Measurements from ENCODE around the gene TMEM38B.
A peak's percentile ranks its signal among the peaks of the same experiment; 100 is the strongest.

Gene TMEM38B

DNA sequence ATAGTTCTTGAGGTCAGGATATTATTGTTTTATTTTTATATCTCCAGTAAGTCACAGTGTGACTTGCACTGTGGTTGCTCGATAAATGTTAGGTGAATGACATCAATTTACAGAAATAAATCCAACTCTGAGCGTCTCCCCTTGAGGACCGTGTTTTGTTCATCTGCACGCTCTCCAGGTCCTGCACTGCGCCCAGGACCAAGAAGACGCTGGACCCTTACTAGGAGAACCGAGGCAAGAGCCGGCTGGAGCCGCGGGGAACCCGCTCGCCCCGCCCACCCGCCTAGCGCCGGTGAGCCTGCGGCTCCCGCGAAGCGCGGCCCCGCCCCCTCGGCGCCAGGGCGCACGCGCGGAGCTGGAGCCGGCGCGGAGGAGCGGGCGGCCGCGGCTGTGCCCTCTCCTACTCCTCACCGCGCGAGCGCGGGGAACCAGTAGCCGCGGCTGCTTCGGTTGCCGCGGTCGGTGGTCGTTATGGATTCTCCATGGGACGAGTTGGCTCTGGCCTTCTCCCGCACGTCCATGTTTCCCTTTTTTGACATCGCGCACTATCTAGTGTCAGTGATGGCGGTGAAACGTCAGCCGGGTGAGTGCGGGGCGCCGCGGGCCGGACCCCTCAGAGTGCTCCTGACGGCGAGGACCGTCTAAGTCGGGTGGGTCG, at the start of gene TMEM38B:
TMEM38B (plus strand) TSS at position 352 of the 658 bp plus-strand sequence; CDS start at position 472, 120 bp downstream.
- peak; percentile 83 for DNase-seq

- no peak for DNase-seq
Observed at GRCh38 chr9:105646879-105647594, 47.3 kb upstream of the TMEM38B start.

DNA sequence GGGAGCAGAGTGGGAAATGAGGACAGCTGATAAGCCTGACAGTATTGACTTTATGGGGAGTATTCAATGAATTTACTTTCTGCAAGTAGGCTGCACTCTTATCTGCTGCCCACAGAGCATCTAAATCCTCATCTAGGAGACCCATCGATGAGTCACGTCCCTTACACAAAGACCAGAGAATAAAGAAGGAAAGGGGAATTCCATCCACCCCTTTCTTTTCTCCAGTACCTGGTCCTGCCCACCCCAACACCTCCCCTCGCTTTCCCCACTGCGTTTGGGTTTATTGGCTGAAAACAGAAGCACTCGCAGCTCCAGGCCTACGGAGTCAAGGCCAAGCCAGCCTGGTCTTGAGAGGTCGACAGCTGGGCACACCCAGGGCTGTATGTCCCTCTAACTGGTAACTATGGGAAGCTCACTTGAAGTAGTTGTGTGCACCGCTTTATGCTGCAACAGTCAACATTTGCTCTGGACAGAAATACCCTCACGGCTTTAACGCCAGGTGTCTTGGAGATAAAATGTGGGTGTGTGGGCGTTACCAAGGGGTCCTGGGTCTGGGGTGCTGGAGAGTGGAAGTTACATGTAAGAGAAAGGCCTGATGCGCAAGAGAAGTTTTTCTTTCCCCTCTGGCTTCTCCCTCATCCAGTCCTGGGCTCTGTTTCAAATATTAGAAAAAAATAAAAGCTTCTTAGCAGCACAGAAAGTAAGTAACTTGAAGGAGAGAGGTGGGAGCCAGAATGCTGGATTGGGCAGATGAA, 46.6 kb upstream of the TMEM38B start:
- peak; percentile 31 for DNase-seq

- DNase-seq, result no peak
Observed at GRCh38 chr9:105651806-105652205, 42.5 kb upstream of the TMEM38B start.

GRCh38 chr9:105656131-105656921, 38.0 kb upstream of the TMEM38B start:
- DNase-seq, result peak; percentile 53

DNA sequence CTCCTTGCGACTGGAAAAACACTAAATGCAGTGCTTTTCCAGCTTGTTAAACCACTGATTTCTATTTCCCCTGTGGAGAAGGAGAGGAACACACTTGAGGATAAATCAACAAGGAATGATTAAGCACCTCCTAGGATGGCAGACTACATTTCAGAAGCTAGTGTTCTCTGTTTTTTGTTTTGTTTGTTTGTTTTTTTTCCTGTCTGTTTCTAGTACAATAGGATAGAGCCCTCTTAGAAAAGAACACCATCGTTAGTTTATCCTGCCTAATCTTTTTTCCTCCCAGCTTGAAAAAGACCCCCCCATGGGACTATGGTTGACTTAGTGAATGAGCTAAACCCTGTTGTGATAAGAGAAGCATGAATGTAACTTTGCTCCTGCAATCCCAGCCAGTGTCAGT, 36.0 kb upstream of the TMEM38B start:
- DNase-seq, result no peak

DNA sequence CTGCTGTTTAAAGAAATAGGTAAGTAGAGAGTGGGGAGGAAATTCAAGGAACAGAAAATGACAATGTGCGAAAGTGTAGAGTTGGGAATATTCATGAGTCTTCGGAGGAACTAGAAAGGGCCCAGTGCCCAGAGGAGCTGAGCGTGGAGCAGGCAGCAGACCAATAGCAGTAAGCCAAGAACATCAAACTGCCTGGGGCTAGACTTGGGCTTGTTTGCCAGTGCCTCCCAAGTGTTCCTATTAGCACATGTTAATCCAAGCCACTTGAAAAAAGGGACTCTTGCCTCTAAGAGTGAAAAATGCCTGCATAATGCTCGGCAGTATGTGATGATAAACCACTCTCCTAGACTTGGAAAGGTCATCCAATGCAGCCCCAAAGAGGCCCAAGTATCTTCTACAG, 33.3 kb upstream of the TMEM38B start:
- DNase-seq, result no peak

- no peak for DNase-seq
Observed at GRCh38 chr9:105662184-105663104, 31.9 kb upstream of the TMEM38B start, which contains the start of gene TAL2. Gene TAL2 (plus strand): TSS chr9:105662457. CDS start chr9:105662497, 40 bp downstream.

- DNase-seq, result no peak
Observed at GRCh38 chr9:105663914-105664313, 30.4 kb upstream of the TMEM38B start.

- DNase-seq, result no peak
Observed at GRCh38 chr9:105667867-105668266, 26.5 kb upstream of the TMEM38B start.

DNA sequence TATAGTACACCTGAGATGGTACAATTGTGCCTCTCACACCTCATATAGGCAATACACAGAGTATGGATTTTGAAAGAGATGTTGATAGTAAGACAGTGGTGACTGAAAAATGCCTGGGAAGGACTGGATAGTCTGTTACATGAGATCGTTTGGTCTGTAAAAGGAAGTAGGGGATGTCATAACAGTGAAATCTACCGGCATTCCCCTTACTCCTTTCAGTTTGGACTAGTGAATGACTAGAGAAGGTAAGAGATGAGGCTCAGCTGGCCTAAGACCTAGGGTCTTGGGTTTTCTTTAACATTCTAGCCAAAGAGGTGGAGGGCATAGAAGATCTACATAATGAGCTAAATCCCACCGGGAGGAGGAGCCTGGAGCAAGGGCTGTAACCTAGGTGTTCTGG, 24.0 kb upstream of the TMEM38B start:
- DNase-seq, result no peak

- DNase-seq, result no peak
Observed at GRCh38 chr9:105670775-105671174, 23.6 kb upstream of the TMEM38B start.

GRCh38 chr9:105672711-105673234, 21.6 kb upstream of the TMEM38B start:
- DNase-seq, result peak; percentile 54

GRCh38 chr9:105673850-105674387, 20.4 kb upstream of the TMEM38B start:
- DNase-seq, result no peak

DNA sequence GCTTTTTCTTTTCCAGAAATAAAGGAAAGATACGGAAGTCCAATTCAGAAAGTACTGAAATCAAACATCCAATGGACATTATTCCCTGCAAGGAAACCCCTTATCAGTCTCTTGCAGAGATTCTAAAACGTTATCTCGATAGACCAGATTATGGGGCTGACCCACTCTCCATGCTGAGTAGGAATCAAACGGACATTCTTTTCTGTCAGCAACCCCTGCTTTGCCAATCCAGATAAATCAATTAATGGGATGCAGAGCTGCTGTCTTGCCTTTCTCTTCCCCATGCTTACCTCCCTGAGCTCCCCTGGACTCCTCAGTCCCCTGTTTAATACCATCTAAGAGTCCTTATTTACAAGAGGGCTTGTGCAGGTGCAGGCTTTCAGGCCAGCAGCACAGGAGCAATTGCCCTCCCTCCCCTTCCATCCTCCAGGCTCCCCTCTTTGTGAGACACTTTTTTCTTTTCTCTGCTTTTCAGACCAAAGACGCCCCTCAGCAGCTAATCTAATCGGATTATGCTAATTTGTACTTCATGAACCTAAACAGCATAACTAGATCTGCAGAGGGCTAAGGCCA, 17.9 kb upstream of the TMEM38B start:
- DNase-seq, result no peak

DNA sequence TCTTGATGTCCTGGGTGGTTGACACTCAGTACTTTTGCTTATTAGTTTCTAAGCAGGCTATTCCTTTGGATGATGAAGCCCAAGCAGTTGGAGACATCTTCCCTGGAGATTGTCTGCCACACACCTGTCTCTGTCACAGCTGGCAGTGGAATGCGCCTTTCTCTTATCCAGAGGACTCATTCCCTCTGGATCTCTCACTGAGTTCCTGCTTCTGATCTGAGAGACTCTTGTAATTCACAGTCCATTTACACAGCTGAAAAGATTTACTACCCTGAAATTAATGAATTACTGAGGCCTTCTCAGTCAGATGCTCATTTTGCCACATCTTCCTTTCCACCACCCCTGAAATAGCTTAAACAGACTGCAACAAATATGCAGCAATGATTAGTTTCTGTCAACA, 16.2 kb upstream of the TMEM38B start:
- no peak for DNase-seq

- DNase-seq, result no peak
Observed at GRCh38 chr9:105678781-105679180, 15.6 kb upstream of the TMEM38B start.

GRCh38 chr9:105679257-105680022, 14.9 kb upstream of the TMEM38B start:
- no peak for DNase-seq

DNA sequence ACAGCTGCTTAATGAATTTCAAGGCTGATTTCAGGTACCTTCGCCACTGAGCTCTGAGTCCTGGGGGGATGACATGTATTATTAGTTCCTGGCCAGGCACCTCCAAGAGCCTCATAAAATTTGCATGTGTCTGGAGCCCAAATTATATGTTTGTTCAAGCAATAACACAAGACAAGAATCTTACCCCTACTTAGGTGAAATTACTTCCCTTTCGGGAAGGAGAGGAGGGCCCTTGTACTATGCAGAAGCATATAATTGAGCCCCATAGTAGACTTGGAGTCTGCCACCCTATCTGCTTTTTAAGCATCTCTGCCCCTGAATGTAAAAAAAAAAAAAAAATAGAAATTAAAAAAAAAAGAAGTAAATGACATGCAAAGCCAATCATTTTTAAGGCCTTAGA, 13.0 kb upstream of the TMEM38B start:
- no peak for DNase-seq

- DNase-seq, result no peak
Observed at GRCh38 chr9:105681724-105682123, 12.6 kb upstream of the TMEM38B start.

Data from hematopoietic multipotent progenitor cell treated with erythropoietin and hydrocortisone succinate and interleukin-3 and kit ligand, for 6 days (in vitro differentiated cells).